ENCODE results near the gene MPRIP. TPM values are rescaled to one million over a fixed set of nuclear protein-coding genes. Genes with fewer than 3 reads are reported as not detected.

The MPRIP gene
- polyA plus RNA-seq, 1 of the 3 experiments (the other 2 are of a cell fraction): 64.4 TPM

DNA sequence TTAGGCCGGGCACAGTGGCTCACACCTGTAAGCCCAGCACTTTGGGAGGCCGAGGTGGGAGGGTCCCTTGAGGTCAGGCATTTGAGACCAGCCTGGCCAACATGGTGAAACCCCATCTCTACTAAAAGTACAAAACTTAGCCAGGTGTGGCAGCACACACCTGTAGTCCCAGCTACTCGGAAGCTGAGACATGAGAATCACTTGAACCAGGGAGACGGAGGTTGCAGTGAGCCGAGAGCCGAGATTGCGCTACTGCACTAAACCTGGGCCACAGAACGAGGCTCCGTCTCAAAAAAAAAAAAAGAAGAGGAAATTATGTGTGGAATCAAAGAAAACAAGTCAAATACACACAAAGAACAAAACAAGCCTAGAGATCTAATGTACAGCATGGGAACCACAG, 16.1 kb upstream of the MPRIP start:
- H4K20me1 ChIP-seq (ENCODE audit: insufficient read depth): no peaks in the 10 kb centered on the region
- no peak overlapping the region for H2AFZ ChIP-seq (ENCODE audit: low read depth)
- H3K4me1 ChIP-seq (ENCODE audit: control insufficient read depth in 1 of 2, insufficient read depth in 2 of 2, low read depth in 1 of 2, low read length in 1 of 2): peaks cover 2 to 56% of the 10 kb centered on the region in 2 experiments; a peak in 2 of 4 replicates
- H3K36me3 ChIP-seq (replicated peaks in 1 of 2; ENCODE audit: control insufficient read depth in 1 of 2, insufficient read depth in 2 of 2, low read length in 1 of 2): no peaks in the 10 kb centered on the region
- TF ChIP-seq FOSL2 (IDR thresholded peaks at IDR 0.05; ENCODE audit: borderline replicate concordance, low read depth): no peak
- TF ChIP-seq, protein P1, sequence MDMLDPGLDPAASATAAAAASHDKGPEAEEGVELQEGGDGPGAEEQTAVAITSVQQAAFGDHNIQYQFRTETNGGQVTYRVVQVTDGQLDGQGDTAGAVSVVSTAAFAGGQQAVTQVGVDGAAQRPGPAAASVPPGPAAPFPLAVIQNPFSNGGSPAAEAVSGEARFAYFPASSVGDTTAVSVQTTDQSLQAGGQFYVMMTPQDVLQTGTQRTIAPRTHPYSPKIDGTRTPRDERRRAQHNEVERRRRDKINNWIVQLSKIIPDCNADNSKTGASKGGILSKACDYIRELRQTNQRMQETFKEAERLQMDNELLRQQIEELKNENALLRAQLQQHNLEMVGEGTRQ (IDR thresholded peaks at IDR 0.05; ENCODE audit: borderline replicate concordance, low read depth, low read length): no peak
- no peak for TF ChIP-seq GATA2 (CRISPR knock-in tag; IDR thresholded peaks at IDR 0.05)
- TF ChIP-seq EZH2phosphoT487 (IDR thresholded peaks at IDR 0.05; ENCODE audit: borderline replicate concordance, low read depth): no peak
- no peak for TF ChIP-seq CHD2 (IDR thresholded peaks at IDR 0.05; ENCODE audit: low read length, partially characterized antibody)
- TF ChIP-seq RFX5 (IDR thresholded peaks at IDR 0.05; ENCODE audit: low read length): no peak
- no peak for TF ChIP-seq NRF1 (IDR thresholded peaks at IDR 0.05; ENCODE audit: low read depth, low read length)
- TF ChIP-seq, protein P2, sequence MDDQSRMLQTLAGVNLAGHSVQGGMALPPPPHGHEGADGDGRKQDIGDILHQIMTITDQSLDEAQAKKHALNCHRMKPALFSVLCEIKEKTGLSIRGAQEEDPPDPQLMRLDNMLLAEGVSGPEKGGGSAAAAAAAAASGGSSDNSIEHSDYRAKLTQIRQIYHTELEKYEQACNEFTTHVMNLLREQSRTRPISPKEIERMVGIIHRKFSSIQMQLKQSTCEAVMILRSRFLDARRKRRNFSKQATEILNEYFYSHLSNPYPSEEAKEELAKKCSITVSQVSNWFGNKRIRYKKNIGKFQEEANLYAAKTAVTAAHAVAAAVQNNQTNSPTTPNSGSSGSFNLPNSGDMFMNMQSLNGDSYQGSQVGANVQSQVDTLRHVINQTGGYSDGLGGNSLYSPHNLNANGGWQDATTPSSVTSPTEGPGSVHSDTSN (IDR thresholded peaks at IDR 0.05): no peak
- no peak for TF ChIP-seq YY1 (IDR thresholded peaks at IDR 0.05; ENCODE audit: low read depth)
- TF ChIP-seq MXI1 (IDR thresholded peaks at IDR 0.05; ENCODE audit: low read depth, low read length): no peak
- TF ChIP-seq FOXM1 (IDR thresholded peaks at IDR 0.05; ENCODE audit: low read depth): no peak
- no peak for TF ChIP-seq SIN3A (IDR thresholded peaks at IDR 0.05; ENCODE audit: borderline replicate concordance, low read depth, low read length)
- TF ChIP-seq, protein P3, sequence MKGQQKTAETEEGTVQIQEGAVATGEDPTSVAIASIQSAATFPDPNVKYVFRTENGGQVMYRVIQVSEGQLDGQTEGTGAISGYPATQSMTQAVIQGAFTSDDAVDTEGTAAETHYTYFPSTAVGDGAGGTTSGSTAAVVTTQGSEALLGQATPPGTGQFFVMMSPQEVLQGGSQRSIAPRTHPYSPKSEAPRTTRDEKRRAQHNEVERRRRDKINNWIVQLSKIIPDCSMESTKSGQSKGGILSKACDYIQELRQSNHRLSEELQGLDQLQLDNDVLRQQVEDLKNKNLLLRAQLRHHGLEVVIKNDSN (IDR thresholded peaks at IDR 0.05; ENCODE audit: borderline replicate concordance, low read depth): no peak
- TF ChIP-seq ELF1 (IDR thresholded peaks at IDR 0.05): no peak
- WGBS (ENCODE audit: low lambda C conversion rate): 84% methylated on average over 9 of the region's 9 CpGs
- no peaks in the 10 kb centered on the region for H3K9me2 ChIP-seq
- no peak overlapping the region for H3K4me2 ChIP-seq
- H3K9me3 ChIP-seq: no peaks in the 10 kb centered on the region
- CTCF ChIA-PET: interaction anchor here (1.2 kb wide), 1 partner anchor 25 kb away, joined by 5 read pairs; no protein-coding TSS in a partner anchor
- no peaks in the 10 kb centered on the region for H3F3A ChIP-seq (replicated peaks; ENCODE audit: insufficient read depth)
- H3K27me3 ChIP-seq (ENCODE audit: insufficient read depth): no peaks in the 10 kb centered on the region
- no peak overlapping the region for H3K4me3 ChIP-seq (ENCODE audit: low read depth in 2 of 2, low read length in 1 of 2)
- 0 out of 4 replicates have a peak overlapping the region, but pooled peaks of 1 of the 2 experiments have one; percentile 80 for H3K27ac ChIP-seq (ENCODE audit: low read depth in 2 of 2, low read length in 1 of 2)
- no peak for DNase-seq
- POLR2A ChIA-PET: no interaction called here
- no peaks in the 10 kb centered on the region for H3K79me2 ChIP-seq (ENCODE audit: insufficient read depth)
- H3K9ac ChIP-seq: no peak overlapping the region

DNA sequence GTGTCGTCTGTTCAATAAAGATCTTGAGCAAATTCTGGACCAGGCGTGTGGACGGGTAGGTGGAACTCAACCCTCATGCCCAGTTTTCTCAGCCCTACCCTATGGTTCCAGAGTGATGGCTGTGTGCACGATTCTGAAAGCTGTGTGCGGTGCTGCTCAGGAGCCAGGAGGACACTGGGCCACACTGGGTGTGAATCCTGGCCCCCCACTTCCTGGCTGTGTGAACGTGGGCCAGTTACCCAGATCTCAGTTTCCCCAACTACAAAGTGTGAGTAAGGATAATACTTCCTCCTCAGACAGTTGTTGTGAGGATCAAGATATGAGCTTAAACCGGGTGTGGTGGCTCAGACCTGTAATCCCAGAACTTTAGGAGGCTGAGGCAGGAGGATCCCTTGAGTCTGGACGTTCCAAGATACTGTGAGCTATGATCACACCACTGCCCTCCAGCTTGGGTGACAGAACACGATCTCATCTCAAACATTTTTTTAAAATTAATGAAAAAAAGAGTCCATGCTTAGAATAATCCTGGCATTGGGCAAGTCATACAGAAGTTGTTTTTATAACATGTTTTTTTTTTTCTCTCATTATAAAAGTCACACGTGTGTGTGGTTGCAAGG, 14.7 kb upstream of the MPRIP start:
- H3K79me2 ChIP-seq (ENCODE audit: insufficient read depth): no peaks in the 10 kb centered on the region
- H3K4me1 ChIP-seq (ENCODE audit: control insufficient read depth in 1 of 2, insufficient read depth in 2 of 2, low read depth in 1 of 2, low read length in 1 of 2): peaks cover 9 to 65% of the 10 kb centered on the region in 2 experiments; a peak in 3 of 4 replicates
- H3K9ac ChIP-seq: no peak overlapping the region
- H4K20me1 ChIP-seq (ENCODE audit: insufficient read depth): no peaks in the 10 kb centered on the region
- H3K4me2 ChIP-seq: no peak overlapping the region
- no peaks in the 10 kb centered on the region for H3K9me2 ChIP-seq
- H3K27ac ChIP-seq (ENCODE audit: low read depth in 2 of 2, low read length in 1 of 2): no peak overlapping the region; a peak in 1 of 4 replicates
- H3K4me3 ChIP-seq (ENCODE audit: low read depth in 2 of 2, low read length in 1 of 2): no peak overlapping the region
- H2AFZ ChIP-seq (ENCODE audit: low read depth): no peak overlapping the region
- CTCF ChIA-PET: no interaction called here
- POLR2A ChIA-PET: no interaction called here
- WGBS (ENCODE audit: low lambda C conversion rate): 75% methylated on average over 8 of the region's 10 CpGs
- H3F3A ChIP-seq (replicated peaks; ENCODE audit: insufficient read depth): no peaks in the 10 kb centered on the region
- H3K9me3 ChIP-seq: no peaks in the 10 kb centered on the region
- no peak for DNase-seq
- H3K36me3 ChIP-seq (replicated peaks in 1 of 2; ENCODE audit: control insufficient read depth in 1 of 2, insufficient read depth in 2 of 2, low read length in 1 of 2): no peaks in the 10 kb centered on the region
- H3K27me3 ChIP-seq (ENCODE audit: insufficient read depth): no peaks in the 10 kb centered on the region
- TF ChIP-seq EZH2phosphoT487 (IDR thresholded peaks at IDR 0.05; ENCODE audit: borderline replicate concordance, low read depth): no peak
- TF ChIP-seq, protein P4, sequence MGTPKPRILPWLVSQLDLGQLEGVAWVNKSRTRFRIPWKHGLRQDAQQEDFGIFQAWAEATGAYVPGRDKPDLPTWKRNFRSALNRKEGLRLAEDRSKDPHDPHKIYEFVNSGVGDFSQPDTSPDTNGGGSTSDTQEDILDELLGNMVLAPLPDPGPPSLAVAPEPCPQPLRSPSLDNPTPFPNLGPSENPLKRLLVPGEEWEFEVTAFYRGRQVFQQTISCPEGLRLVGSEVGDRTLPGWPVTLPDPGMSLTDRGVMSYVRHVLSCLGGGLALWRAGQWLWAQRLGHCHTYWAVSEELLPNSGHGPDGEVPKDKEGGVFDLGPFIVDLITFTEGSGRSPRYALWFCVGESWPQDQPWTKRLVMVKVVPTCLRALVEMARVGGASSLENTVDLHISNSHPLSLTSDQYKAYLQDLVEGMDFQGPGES (IDR thresholded peaks at IDR 0.05; ENCODE audit: low read depth, low read length): no peak
- no peak for TF ChIP-seq GABPA (IDR thresholded peaks at IDR 0.05; ENCODE audit: low read depth)
- TF ChIP-seq, protein P5, sequence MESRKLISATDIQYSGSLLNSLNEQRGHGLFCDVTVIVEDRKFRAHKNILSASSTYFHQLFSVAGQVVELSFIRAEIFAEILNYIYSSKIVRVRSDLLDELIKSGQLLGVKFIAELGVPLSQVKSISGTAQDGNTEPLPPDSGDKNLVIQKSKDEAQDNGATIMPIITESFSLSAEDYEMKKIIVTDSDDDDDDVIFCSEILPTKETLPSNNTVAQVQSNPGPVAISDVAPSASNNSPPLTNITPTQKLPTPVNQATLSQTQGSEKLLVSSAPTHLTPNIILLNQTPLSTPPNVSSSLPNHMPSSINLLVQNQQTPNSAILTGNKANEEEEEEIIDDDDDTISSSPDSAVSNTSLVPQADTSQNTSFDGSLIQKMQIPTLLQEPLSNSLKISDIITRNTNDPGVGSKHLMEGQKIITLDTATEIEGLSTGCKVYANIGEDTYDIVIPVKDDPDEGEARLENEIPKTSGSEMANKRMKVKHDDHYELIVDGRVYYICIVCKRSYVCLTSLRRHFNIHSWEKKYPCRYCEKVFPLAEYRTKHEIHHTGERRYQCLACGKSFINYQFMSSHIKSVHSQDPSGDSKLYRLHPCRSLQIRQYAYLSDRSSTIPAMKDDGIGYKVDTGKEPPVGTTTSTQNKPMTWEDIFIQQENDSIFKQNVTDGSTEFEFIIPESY (IDR thresholded peaks at IDR 0.05; ENCODE audit: borderline replicate concordance, low read depth): no peak
- no peak for TF ChIP-seq TCF12 (IDR thresholded peaks at IDR 0.05)
- TF ChIP-seq SMC3 (IDR thresholded peaks at IDR 0.05; ENCODE audit: low read depth, low read length): no peak
- TF ChIP-seq, protein P2 (IDR thresholded peaks at IDR 0.05): no peak
- no peak for TF ChIP-seq SIN3A (IDR thresholded peaks at IDR 0.05; ENCODE audit: borderline replicate concordance, low read depth, low read length)
- no peak for TF ChIP-seq ELF1 (IDR thresholded peaks at IDR 0.05)
- no peak for TF ChIP-seq RAD21 (IDR thresholded peaks at IDR 0.05; ENCODE audit: low read length)
- no peak for TF ChIP-seq CHD2 (IDR thresholded peaks at IDR 0.05; ENCODE audit: low read length, partially characterized antibody)
